Panc1 (cell line): ENCODE results near the gene EPN2. TPM values are rescaled to one million over a fixed set of nuclear protein-coding genes. Genes with fewer than 3 reads are reported as not detected.

Experiments
- ATAC-seq: fragments of 200-7000 bp; cut with Tn5 transposase; 2 replicates; pipeline ENCODE4 v1.9.1; 2020; ENCODE audit warnings: mild to moderate bottlenecking, moderate library complexity
- BruUV-seq: library from RNA; stranded (reverse); fragments of 400-500 nt; replicated peaks from 2 replicates; lab custom pipeline; 2021; lab: Mats Ljungman, UMichigan
- CTCF ChIA-PET: fragments of 300-600 bp; sonication (Branson Sonifier 250); formaldehyde crosslinking; loops from one replicate; lab custom pipeline; 2022; ENCODE audit warnings: antibody characterized with exemption; lab: Charles Lee
- POLR2A ChIA-PET: fragments of 300-600 bp; sonication (Branson Sonifier 250); formaldehyde crosslinking; loops from one replicate; lab custom pipeline; 2022; ENCODE audit warnings: antibody characterized with exemption; lab: Charles Lee
- DNase-seq: peaks from one replicate; pipeline ENCODE4 v3.0.0-alpha.2; 2010; ENCODE audit warnings: low read depth, low spot score
- H3K27ac ChIP-seq: 2 replicates; pipeline ENCODE4 v1.5.1; 2011; ENCODE audit warnings: mild to moderate bottlenecking, low read length, inconsistent platforms
- H3K27me3 ChIP-seq: fragments of 200-500 bp; sonication (Bioruptor generic); 2 replicates; pipeline ENCODE4 v1.6.0; 2014; ENCODE audit warnings: low read length, inconsistent platforms; ENCODE audit not compliant: control insufficient read depth, insufficient read depth
- H3K36me3 ChIP-seq: fragments of 200-500 bp; sonication (Bioruptor generic); 2 replicates; pipeline ENCODE4 v1.5.1; 2014; ENCODE audit warnings: inconsistent platforms, mild to moderate bottlenecking, low read length, moderate library complexity; ENCODE audit not compliant: control insufficient read depth, insufficient read depth
- H3K4me1 ChIP-seq: 2 replicates; pipeline ENCODE4 v1.5.1; 2011; ENCODE audit warnings: inconsistent platforms, mild to moderate bottlenecking, low read length, moderate library complexity; ENCODE audit not compliant: control insufficient read depth, insufficient read depth
- H3K4me3 ChIP-seq, 2 experiments: 2 replicates each; pipeline ENCODE4 v1.5.1; 2011 to 2012; ENCODE audit warnings: low read depth in 2 of 2, low read length in 2 of 2, mild to moderate bottlenecking in 2 of 2, inconsistent platforms in 1 of 2, moderate library complexity in 1 of 2
- H3K9me3 ChIP-seq: fragments of 200-500 bp; sonication (Bioruptor generic); 2 replicates; pipeline ENCODE4 v1.5.1; 2014; ENCODE audit warnings: low read depth, mild to moderate bottlenecking, inconsistent platforms, low read length, moderate library complexity; ENCODE audit not compliant: control insufficient read depth, insufficient read depth
- POLR2AphosphoS5 ChIP-seq: IDR thresholded peaks from 2 replicates; pipeline ENCODE4 v1.6.1; 2012; ENCODE audit warnings: mild to moderate bottlenecking, low read depth, low read length, moderate library complexity
- SIN3A ChIP-seq: IDR thresholded peaks from 2 replicates; pipeline ENCODE4 v1.6.1; 2012; ENCODE audit warnings: low read depth, mild to moderate bottlenecking, low read length, moderate library complexity, borderline replicate concordance; ENCODE audit not compliant: insufficient read depth
- TCF7L2 ChIP-seq: IDR thresholded peaks from 2 replicates; pipeline ENCODE4 v1.6.1; 2011; ENCODE audit warnings: mild to moderate bottlenecking, low read depth, low read length, inconsistent platforms
- in situ Hi-C: cut with HindIII; loops from 2 replicates; pipeline ENCODE4 v1.10.0; 2016; ENCODE audit warnings: low sequenced_read_pairs, low pct_unique_long_range_greater_than_20kb
- intact Hi-C: fragments of 100-400 bp; cut with micrococcal nuclease; formaldehyde crosslinking; loops from one replicate; pipeline ENCODE4 v1.10.0; 2022; ENCODE audit not compliant: unreplicated experiment
- total RNA-seq: library from RNA; stranded (reverse); gene quantifications from one replicate; pipeline ENCODE4 v1.2.1, GENCODE V29; 2021; ENCODE audit not compliant: unreplicated experiment
- TF ChIP-seq, protein P1 (sequence below), 2 experiments: IDR thresholded peaks; 2 replicates each; pipeline ENCODE4 v1.6.1; 2011 to 2012; ENCODE audit warnings: low read depth in 2 of 2, control low read depth in 1 of 2, low read length in 1 of 2, mild to moderate bottlenecking in 1 of 2, moderate library complexity in 1 of 2; ENCODE audit not compliant: insufficient read depth in 1 of 2
- TF ChIP-seq, protein P2 (sequence below): fragments of 450-650 bp; IDR thresholded peaks from 2 replicates; pipeline ENCODE4 v1.5.1; 2017; ENCODE audit warnings: mild to moderate bottlenecking

EPN2 gene
- total RNA-seq, 1 experiment from 2014 or later, result 35.0 TPM

DNA sequence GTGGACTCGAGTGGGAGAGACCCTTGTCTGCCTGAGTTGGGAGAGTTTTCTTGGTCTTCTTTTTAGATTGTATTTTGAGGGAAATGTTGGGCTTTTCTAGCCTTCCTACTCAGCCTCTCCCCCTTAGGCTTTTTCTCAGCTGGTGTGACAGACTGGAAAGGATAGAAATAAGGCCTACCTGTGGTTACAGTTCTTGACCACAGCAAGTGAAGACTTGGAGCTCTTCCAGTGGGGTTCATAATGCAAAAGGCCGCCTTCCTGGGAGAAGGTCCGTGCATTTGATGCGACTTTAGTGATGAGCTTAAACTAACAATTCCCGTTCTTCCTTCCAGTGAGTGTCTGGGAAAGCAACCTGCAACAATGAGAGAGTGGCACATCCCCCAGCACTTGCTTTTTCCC lies 68.6 kb downstream of the EPN2 start:
- H3K9me3 ChIP-seq, result no peaks in the 10 kb centered on the region
- H3K4me3 ChIP-seq, result no peak overlapping the region
- no peaks in the 10 kb centered on the region for H3K4me1 ChIP-seq
- H3K27ac ChIP-seq, result no peak overlapping the region
- ATAC-seq (no peak), DNase-seq (no peak)
- in situ Hi-C loops (no loop called here), intact Hi-C loops (no loop called here)
- BruUV-seq, result no TSS peak
- H3K27me3 ChIP-seq, result no peaks in the 10 kb centered on the region
- ChIA-PET CTCF (no interaction called here), POLR2A (no interaction called here)
- TF ChIP-seq, protein P1, sequence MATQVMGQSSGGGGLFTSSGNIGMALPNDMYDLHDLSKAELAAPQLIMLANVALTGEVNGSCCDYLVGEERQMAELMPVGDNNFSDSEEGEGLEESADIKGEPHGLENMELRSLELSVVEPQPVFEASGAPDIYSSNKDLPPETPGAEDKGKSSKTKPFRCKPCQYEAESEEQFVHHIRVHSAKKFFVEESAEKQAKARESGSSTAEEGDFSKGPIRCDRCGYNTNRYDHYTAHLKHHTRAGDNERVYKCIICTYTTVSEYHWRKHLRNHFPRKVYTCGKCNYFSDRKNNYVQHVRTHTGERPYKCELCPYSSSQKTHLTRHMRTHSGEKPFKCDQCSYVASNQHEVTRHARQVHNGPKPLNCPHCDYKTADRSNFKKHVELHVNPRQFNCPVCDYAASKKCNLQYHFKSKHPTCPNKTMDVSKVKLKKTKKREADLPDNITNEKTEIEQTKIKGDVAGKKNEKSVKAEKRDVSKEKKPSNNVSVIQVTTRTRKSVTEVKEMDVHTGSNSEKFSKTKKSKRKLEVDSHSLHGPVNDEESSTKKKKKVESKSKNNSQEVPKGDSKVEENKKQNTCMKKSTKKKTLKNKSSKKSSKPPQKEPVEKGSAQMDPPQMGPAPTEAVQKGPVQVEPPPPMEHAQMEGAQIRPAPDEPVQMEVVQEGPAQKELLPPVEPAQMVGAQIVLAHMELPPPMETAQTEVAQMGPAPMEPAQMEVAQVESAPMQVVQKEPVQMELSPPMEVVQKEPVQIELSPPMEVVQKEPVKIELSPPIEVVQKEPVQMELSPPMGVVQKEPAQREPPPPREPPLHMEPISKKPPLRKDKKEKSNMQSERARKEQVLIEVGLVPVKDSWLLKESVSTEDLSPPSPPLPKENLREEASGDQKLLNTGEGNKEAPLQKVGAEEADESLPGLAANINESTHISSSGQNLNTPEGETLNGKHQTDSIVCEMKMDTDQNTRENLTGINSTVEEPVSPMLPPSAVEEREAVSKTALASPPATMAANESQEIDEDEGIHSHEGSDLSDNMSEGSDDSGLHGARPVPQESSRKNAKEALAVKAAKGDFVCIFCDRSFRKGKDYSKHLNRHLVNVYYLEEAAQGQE (IDR thresholded peaks at IDR 0.05; ENCODE audit: insufficient read depth in 1 of 2, low read depth in 2 of 2, low read length in 1 of 2), result no peak
- no peak for TF ChIP-seq TCF7L2
- no peak for TF ChIP-seq SIN3A
- no peak for TF ChIP-seq POLR2AphosphoS5
- TF ChIP-seq, protein P2, sequence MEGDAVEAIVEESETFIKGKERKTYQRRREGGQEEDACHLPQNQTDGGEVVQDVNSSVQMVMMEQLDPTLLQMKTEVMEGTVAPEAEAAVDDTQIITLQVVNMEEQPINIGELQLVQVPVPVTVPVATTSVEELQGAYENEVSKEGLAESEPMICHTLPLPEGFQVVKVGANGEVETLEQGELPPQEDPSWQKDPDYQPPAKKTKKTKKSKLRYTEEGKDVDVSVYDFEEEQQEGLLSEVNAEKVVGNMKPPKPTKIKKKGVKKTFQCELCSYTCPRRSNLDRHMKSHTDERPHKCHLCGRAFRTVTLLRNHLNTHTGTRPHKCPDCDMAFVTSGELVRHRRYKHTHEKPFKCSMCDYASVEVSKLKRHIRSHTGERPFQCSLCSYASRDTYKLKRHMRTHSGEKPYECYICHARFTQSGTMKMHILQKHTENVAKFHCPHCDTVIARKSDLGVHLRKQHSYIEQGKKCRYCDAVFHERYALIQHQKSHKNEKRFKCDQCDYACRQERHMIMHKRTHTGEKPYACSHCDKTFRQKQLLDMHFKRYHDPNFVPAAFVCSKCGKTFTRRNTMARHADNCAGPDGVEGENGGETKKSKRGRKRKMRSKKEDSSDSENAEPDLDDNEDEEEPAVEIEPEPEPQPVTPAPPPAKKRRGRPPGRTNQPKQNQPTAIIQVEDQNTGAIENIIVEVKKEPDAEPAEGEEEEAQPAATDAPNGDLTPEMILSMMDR, result no peak
- H3K36me3 ChIP-seq, result no peaks in the 10 kb centered on the region

DNA sequence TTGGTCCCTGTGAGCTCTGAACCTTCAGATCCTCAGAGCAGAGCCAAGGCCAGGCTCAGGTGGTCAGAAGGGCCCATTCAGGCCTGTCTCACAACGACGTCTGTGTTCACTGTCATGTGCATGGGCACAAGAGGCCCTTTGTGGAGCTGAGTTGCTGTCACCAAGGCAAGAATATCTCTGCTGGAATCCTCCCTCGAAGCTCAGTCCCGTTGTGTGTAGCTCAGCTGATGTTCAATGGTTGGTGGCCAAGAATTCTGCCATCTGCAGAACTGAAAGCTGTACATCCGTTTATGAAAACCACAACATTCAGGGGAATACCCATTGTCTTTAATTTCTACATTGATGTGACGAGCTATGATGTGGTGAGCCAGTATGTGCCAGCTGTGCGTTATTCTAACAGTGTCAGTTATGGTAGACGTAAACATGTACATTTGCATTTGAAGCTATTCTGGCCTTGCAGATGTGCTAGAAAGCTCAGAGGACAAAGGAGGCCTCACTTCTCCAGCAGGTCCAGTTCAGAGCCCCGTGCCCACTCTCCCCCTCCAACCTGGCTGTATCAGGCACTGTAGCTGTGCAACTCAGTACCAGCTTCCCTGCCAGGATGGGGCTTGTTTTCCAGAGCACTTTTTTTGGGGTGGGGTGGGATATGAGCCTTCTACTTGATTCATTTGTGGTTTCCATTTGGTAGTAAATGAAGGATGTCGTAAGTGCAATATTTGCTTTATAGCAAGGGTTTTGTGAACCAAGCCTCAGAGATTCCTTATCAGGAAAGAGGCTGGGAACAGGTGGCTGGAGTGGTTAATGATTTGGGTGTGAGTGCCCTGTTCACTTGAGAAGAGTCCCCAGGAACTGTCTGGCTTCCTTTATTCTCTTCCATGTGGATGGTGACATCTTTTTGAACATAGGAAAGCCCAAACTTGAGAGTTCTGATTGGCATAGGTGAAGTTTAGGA lies 69.3 kb downstream of the EPN2 start:
- intact Hi-C loops (no loop called here), in situ Hi-C loops (no loop called here)
- ChIA-PET POLR2A (no interaction called here), CTCF (no interaction called here)
- TF ChIP-seq TCF7L2 (no peak), SIN3A (no peak), POLR2AphosphoS5 (no peak)
- TF ChIP-seq, protein P2, result no peak
- TF ChIP-seq, protein P1 (IDR thresholded peaks at IDR 0.05; ENCODE audit: insufficient read depth in 1 of 2, low read depth in 2 of 2, low read length in 1 of 2), result no peak
- ATAC-seq (no peak), DNase-seq (no peak)
- Histone ChIP-seq H3K4me3 (no peak overlapping the region), H3K36me3 (no peaks in the 10 kb centered on the region), H3K27me3 (no peaks in the 10 kb centered on the region), H3K9me3 (no peaks in the 10 kb centered on the region), H3K27ac (no peak overlapping the region), H3K4me1 (no peaks in the 10 kb centered on the region)
- BruUV-seq, result no TSS peak
